Right lung (tissue), 5 donors: Measurements from ENCODE around the gene PSRC1. TPM values are rescaled to one million over a fixed set of nuclear protein-coding genes. Genes with fewer than 3 reads are reported as not detected.

ENCODE experiments used
- DNase-seq, 2 donors: peaks; one replicate each; pipeline ENCODE4 v3.0.0-alpha.2; 2013
- polyA plus RNA-seq, 5 donors: library from polyadenylated mRNA; unstranded; fragments of 120-200 nt; gene quantifications; one replicate each; pipeline versions ENCODE4 v1.2.1 to v1.2.3, GENCODE V29; 2013; ENCODE audit warnings: inconsistent platforms in 1 of 5, low replicate concordance in 1 of 5; ENCODE audit not compliant: insufficient read length in 5 of 5, insufficient read depth in 1 of 5

Gene PSRC1
- polyA plus RNA-seq, 5 donors: 32.5 to 48.9 (median 39.3) TPM

DNA sequence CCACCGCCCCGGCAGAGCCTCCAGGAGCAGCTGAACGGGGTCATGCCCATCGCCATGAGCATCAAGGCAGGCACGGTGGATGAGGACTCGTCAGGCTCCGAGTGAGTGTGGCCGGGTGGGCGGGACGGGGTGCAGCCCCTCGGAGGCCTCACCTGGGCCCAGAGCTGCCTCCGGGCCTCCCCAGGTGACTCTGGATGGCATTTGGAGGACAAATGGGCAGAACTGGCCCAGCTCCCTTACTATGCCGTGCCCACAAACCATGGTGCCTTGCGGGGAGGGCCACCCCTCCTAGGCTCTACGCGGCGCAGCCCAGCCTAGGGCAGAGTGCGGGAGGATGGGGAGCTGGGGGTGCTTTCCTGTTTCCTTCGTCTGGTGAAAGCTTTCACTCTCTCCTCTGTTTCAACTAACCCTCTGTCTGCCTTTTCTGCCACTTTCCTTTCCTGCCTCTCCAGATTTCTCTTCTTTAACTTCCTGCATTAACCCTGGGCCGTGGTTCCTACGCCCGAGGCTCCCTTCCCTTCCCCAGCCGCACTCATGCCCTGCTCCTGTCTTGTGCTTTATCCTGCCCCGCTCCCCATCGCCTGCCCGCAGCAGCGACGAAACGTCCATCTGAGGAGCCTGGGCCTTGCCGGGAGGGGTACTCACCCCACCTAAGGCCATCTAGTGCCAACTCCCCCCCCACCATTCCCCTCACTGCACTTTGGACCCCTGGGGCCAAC lies 9.2 kb downstream of the PSRC1 start:
- DNase-seq: no peak

DNA sequence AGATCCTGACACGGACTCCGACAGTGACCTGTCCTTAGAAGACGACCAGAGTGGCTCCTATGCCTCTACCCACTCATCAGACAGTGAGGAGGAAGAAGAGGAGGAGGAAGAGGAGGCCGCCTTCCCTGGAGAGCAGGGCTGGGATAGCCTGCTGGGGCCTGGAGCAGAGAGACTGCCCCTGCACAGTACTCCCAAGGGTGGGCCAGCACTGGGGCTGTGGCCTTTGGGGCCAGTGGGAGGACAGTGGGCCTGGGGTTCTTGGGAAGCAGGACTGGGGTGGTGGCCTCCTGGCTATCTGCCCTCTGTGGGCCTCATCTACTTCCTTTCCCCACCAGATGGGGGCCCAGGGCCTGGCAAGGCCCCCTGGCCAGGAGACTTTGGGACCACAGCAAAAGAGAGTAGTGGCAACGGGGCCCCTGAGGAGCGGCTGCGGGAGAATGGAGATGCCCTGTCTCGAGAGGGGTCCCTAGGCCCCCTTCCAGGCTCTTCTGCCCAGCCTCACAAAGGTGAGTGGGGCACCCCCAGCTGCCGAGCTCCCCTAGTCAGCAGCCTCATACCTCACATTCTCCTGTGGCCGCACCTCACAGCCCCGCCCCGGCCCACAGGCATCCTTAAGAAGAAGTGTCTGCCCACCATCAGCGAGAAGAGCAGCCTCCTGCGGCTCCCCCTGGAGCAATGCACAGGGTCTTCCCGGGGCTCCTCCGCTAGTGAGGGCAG lies 10.0 kb downstream of the PSRC1 start:
- no peak for DNase-seq

DNA sequence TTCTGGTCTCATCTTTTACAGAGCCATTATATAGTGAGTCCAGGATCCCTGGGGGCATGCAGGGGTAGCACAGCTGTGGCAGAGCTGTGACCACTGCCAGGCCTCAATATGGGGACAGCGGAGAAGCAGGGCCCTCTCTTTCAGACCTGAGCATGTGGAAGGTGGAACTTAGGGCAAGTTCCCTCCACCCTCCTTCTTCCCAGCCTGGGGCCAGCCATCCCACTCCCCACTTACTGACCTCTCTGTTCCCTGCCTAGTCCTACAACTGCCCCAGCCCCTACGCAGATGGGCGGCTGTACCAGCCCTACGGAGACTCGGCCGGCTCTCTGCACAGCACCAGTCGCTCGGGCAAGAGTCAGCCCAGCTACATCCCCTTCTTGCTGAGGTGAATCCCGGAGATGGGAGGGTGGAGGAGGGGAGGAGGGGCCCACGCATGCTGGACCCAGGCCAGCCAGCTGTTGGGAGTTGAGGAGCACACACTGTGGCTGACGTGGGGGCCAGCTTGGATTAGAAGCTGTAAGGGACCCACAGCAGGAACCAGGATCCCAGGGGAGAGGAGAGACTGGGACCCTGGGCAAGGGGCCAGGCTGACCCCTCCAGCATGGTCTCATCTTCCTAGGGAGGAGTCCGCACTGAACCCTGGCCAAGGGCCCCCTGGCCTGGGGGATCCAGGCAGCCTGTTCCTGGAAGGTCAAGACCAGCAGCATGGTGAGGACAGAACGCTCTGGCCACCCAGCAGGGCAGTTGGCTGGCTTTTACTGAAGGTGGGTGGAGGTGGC lies 10.7 kb downstream of the PSRC1 start:
- DNase-seq: no peak

- no peak for DNase-seq
Measured at GRCh38 chr1:109271458-109271857, 11.5 kb downstream of the PSRC1 start.

GRCh38 chr1:109270623-109271317 lies 12.2 kb downstream of the PSRC1 start:
- DNase-seq: no peak

DNA sequence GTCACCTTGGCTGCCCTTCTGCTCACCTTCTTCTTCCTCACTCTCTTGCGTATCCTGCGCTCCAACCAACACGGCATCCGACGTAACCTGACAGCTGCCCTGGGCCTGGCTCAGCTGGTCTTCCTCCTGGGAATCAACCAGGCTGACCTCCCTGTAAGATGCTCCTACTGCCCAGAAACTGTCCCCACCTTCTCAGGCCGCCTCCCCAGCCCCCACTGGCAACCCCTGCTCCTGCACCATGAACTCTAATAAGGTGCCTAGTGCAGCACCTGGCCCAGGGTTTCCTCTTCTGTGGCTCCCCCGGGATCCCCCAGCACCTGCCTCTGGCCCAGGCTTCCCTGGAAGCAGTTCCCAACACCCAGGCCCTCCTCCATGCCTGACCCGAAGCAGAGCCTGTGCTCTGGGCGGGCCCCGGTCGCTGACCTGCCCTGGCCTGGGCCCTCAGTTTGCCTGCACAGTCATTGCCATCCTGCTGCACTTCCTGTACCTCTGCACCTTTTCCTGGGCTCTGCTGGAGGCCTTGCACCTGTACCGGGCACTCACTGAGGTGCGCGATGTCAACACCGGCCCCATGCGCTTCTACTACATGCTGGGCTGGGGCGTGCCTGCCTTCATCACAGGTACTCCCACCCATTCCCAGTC lies 12.8 kb downstream of the PSRC1 start:
- DNase-seq: no peak

DNA sequence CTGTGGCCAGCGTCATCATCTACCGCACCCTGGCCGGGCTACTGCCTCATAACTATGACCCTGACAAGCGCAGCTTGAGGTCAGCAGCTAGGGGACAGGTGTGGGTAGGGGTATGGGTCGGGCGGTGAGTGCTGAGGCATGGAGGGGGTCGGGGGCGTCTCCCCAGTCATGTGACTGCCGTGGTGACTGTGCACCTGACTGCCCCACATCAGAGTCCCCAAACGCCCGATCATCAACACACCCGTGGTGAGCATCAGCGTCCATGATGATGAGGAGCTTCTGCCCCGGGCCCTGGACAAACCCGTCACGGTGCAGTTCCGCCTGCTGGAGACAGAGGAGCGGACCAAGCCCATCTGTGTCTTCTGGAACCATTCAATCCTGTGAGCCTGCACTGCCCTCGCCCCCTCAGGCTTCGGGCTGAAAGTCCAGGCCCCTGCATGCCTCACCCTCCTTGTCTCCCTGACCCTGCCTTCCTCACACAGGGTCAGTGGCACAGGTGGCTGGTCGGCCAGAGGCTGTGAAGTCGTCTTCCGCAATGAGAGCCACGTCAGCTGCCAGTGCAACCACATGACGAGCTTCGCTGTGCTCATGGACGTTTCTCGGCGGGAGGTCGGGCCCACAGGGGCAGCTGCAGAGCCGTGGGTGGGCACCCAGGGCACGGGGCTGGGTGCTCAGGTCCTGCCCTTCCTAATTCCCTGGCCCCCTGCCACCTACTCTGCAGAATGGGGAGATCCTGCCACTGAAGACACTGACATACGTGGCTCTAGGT lies 13.5 kb downstream of the PSRC1 start:
- no peak for DNase-seq

DNA sequence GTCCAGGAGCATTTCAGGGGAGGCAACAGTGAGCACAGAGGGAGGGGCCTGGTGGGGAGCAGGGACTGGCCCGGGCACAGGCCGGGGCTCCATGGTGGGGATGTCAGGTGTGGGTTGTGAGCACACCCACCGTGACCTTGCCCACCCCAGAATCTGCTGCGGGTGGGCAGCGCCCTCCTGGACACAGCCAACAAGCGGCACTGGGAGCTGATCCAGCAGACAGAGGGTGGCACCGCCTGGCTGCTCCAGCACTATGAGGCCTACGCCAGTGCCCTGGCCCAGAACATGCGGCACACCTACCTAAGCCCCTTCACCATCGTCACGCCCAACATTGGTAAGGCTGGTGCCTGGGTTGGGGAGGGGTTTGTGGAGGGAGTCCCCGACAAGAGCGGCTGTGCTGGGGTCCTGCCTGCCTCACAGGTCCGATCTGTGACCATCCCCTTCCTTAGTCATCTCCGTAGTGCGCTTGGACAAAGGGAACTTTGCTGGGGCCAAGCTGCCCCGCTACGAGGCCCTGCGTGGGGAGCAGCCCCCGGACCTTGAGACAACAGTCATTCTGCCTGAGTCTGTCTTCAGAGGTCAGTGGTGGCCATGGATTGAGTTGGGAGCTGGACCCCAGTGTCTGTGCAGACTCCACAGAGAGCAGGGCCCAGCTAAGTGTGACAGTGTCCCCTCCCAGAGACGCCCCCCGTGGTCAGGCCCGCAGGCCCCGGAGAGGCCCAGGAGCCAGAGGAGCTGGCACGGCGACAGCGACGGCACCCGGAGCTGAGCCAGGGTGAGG lies 14.3 kb downstream of the PSRC1 start:
- DNase-seq: no peak

GRCh38 chr1:109267743-109268300 lies 15.1 kb downstream of the PSRC1 start:
- no peak for DNase-seq

- no peak for DNase-seq
Measured at GRCh38 chr1:109266965-109267364, 16.0 kb downstream of the PSRC1 start.

DNA sequence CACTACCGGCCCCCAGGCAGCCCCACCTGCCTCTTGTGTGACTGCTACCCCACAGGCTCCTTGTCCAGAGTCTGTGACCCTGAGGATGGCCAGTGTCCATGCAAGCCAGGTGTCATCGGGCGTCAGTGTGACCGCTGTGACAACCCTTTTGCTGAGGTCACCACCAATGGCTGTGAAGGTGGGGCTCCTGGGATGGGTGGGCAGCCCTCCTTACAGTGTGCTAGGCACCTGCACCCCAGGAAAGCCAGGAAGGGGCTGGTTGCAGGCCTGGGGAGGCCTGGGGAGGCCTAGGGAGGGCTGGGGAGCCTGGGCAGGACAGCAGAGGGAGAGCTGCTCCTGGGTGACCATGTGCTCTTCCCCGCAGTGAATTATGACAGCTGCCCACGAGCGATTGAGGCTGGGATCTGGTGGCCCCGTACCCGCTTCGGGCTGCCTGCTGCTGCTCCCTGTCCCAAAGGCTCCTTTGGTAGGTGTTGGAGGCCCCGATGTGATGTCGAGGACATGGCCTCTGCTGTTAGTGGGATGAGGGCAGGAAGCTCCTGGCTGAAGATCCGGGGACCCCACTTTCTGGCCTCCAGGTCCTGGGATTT lies 17.1 kb downstream of the PSRC1 start:
- no peak for DNase-seq

DNA sequence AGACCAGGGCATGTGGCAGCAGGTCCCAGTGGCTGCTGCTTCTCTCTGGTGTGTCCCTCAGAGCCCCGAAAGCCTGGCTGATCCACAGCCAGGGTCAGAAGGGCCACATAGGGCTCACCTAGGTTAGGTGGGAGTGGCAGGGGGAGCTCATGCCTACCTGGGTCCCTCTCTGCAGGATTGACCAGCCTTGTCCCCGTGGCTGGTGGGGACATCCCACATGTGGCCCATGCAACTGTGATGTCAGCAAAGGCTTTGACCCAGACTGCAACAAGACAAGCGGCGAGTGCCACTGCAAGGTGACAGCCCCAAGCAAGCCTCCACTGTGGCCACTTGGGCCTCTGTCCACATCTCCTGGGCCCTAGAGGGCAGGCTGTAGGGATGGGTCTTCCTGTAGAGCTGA lies 17.9 kb downstream of the PSRC1 start:
- no peak for DNase-seq

DNA sequence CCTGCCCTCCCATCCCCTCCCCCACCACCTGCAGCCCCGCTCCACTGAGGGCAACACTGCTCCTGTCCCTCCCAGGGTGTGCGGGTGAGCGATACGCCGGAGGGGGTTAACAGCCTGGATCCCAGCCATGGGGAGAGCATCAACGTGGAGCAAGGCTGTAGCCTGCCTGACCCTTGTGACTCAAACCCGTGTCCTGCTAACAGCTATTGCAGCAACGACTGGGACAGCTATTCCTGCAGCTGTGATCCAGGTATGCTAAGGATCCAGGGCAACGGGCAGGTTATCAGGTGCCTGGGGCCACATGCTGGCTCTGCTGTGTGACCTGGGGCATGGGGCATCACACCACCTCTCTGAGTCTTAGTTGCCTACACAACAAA lies 18.6 kb downstream of the PSRC1 start:
- DNase-seq: no peak

DNA sequence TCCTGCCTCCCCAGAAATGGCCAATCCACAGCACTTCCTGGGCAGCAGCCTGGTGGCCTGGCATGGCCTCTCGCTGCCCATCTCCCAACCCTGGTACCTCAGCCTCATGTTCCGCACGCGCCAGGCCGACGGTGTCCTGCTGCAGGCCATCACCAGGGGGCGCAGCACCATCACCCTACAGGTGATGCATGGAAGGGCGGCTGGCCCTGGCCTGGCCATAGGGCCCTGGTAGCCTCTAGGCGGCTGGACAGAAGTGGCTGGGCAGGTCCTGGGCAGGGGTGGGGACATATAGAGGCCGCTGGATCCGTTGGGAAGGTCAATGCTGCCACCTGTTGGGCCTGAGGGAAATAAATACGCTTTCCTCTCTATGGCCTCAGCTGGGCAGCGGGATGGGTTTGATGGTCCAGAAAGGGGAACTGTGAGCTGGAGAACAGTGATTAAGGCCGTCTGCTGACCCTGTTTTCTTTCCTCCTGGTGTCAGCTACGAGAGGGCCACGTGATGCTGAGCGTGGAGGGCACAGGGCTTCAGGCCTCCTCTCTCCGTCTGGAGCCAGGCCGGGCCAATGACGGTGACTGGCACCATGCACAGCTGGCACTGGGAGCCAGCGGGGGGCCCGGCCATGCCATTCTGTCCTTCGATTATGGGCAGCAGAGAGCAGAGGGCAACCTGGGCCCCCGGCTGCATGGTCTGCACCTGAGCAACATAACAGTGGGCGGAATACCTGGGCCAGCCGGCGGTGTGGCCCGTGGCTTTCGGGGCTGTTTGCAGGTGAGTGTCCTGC lies 19.2 kb downstream of the PSRC1 start:
- DNase-seq: peak; percentile 71 to 74

DNA sequence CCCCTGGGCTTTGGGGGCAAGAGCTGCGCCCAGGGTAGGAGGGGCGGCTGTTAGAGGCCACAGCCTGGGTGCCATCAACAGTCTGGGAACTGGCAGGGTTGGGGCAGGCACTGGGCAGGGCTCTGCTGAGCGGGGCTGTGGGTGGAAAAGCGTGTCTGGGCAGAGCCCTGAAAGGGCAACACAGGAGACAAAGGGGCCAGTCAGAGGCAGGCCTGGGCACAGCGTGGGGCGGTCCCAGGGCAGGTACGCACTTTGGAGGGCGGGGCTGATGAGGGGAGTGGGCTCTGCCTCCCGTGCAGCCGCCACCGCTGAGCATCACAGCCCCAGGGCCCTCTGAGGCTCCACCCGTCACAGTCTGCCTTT lies 19.7 kb downstream of the PSRC1 start:
- DNase-seq: no peak

- no peak for DNase-seq
Measured at GRCh38 chr1:109262231-109263055, 20.5 kb downstream of the PSRC1 start.

- DNase-seq: no peak
Measured at GRCh38 chr1:109261578-109261977, 21.4 kb downstream of the PSRC1 start.

DNA sequence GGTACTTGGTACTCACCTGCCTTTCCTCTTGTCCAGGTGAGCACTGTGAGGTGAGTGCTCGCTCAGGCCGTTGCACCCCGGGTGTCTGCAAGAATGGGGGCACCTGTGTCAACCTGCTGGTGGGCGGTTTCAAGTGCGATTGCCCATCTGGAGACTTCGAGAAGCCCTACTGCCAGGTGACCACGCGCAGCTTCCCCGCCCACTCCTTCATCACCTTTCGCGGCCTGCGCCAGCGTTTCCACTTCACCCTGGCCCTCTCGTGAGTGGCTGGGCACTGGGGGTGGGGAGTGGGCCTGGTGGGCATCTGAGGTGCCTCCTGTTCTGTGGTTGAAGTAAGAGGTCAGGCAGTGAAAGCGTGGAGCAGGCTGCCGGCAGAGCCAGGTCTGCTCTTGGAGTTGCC lies 21.9 kb downstream of the PSRC1 start:
- no peak for DNase-seq
